Left colon (tissue), 2 donors: ENCODE data around the gene RFTN1. TPM values are rescaled to one million over a fixed set of nuclear protein-coding genes. Genes with fewer than 3 reads are reported as not detected.

Experiments
- ATAC-seq: fragments of 200-7000 bp; cut with Tn5 transposase; one replicate; pipeline ENCODE4 v1.9.1; 2020; ENCODE audit warnings: mild to moderate bottlenecking, moderate library complexity
- DNase-seq, 2 donors: peaks; one replicate each; pipeline ENCODE4 v3.0.0-alpha.2; 2020
- intact Hi-C, 2 donors: fragments of 100-400 bp; cut with DNase I in 1 of 2; cut with micrococcal nuclease in 1 of 2; formaldehyde crosslinking; loops; one replicate each; pipeline versions ENCODE4 v1.11.2 to v1.14.0; 2022; cut with DNase I, micrococcal nuclease
- total RNA-seq, 2 donors: library from RNA; stranded (reverse); fragmentation: NEBNext Ultra II Directional; extraction: Animal tissue kit (Norgen Biotek cat#: 25700); gene quantifications; one replicate each; pipeline ENCODE4 v1.2.1, GENCODE V29; 2021
- donor health status: DM: no; HTN: no; CAD: no.
- donor health status: DM: yes; HTN: yes; CAD: no.

RFTN1 gene
- total RNA-seq, 2 donors from 2014 or later: 5.3 to 10.0 TPM

- intact Hi-C loops: no loop called here
- DNase-seq (no peak), ATAC-seq (peak; percentile 32)
These were observed 203.9 kb downstream of the RFTN1 start for GRCh38 chr3:16309558-16309957.

DNA sequence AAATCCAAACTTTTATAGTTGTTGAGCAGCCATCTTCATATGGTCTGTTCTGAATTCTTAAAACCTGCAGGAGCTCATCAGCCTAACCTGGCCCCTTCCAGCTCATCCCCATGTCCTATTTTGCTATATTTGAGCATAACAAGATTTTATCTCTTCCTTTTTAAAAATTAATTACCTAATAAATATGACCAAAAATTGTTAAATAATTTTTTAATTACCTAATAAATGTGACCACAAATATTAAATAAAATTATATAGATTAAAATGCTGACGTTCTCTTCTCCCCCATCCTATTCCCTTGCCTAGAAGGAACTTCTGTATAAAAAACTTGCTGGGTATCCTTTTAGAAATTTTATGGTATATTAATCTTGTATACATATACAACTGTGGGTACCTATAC lies 204.8 kb downstream of the RFTN1 start:
- DNase-seq (no peak), ATAC-seq (no peak)
- intact Hi-C loops: no loop called here

GRCh38 chr3:16307832-16308531 lies 205.5 kb downstream of the RFTN1 start:
- ATAC-seq: no peak
- DNase-seq: no peak
- intact Hi-C loops: no loop called here

DNA sequence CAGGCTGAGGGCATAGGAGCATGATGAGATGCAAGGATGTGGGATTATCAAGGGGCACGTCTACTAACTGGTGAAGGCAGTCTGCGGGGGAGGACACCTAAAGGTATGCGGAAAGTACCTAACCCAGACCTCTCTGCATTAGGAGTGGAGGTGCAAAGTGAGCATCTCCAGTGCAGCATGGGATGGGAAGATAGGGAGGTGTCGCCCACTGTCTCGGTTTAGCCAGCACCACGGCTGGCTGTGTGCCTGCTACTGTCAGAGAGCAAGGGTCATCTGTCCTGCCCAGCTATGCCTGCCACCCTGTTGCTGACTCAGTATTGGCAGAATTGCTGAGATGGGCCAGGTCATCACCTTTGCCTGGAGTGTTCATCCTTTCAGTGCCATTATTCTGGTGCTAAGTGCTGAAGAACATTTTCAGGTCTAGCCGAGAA lies 208.4 kb downstream of the RFTN1 start:
- ATAC-seq: peak; percentile 83
- no peak for DNase-seq
- intact Hi-C loops: no loop called here

GRCh38 chr3:16304061-16305010 lies 209.2 kb downstream of the RFTN1 start:
- no peak for ATAC-seq
- intact Hi-C loops: no loop called here
- DNase-seq: no peak

DNA sequence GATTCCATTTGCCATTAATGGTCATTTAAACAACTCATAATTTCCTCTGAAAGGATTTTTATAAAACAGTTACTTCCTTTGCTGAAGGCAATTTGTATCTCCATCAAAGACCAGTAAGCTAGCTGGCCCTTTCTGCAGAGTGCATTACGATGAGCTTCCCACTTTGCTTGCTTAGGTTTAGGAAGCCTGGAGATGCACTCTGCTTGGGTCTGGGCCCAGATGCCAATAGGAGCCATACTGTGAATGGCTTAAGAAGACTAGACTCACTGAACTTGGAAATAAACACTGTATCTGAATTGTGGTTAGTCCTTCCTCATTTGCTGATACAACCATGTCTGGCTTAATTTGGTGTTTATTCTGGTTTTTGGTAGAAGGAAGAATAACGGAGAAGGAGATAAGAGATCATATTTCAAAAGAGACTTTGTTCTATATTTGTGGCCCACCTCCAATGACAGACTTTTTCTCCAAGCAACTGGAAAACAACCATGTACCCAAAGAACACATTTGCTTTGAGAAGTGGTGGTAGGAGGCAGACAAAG lies 210.4 kb downstream of the RFTN1 start:
- DNase-seq: no peak
- ATAC-seq: no peak
- intact Hi-C loops: no loop called here

GRCh38 chr3:16302082-16302631 lies 211.3 kb downstream of the RFTN1 start:
- intact Hi-C loops: no loop called here

DNA sequence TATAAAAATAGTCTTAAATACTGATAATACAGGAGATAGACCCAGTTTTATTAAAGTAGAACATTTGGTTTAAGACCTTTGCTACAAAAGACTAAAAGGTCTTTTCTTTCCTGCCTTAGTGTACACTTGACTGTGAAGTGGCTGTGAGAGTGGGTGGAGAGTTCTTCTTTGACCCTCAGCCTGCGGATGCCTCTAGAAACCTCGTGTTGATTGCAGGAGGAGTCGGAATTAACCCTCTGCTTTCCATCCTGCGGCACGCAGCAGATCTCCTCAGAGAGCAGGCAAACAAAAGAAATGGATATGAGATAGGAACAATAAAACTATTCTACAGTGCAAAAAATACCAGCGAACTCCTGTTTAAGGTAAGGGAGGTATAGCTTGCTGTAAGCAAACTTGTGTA lies 212.0 kb downstream of the RFTN1 start:
- intact Hi-C loops: no loop called here
- ATAC-seq: no peak
- DNase-seq: no peak

More at GRCh38 chr3:16302082-16302631, 211.3 kb downstream of the RFTN1 start:
- ATAC-seq (no peak), DNase-seq (no peak)

DNA sequence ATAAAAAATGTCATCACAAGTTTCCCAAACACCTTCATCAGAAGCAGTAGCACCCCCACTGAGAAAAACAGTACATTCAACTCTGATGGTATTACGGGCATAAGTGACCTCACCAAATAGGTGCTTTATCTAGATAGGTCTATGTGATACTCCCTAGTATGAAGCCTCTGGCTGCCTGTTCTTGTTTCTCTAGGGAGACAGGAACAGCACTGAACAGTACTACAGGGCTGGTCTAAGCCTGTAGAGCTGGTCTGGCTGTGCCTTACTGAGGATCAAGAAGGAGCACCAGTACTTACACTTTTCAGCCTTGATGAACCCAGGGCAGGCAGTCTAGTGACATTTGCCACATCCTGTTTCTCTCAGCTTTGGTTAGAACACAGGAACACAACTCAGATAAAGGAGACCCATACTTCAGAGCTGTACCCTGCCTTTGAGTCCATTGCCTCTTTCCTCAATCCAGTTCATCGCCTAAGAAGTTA lies 212.6 kb downstream of the RFTN1 start:
- DNase-seq: no peak
- ATAC-seq: peak; percentile 32
- intact Hi-C loops: no loop called here

DNA sequence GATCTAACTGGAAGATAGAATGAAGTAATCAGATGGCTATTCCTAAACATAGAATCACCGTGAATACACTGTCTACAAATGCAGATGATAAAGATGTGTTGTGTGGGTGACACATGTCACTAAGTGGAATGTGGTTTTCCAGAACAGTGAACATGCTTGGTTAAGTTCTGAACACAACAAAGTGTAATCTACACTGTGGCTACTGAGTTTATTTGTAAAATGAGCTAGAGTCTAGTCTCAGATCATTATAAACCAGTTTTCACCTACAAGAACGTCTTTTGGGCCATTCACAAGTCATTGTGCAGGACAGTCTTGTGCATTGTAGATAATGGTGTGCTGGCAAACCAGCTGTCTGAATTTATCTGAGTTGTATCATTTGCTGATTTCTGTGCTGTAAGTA lies 213.2 kb downstream of the RFTN1 start:
- intact Hi-C loops: no loop called here
- DNase-seq (no peak), ATAC-seq (no peak)

- ATAC-seq: no peak
- no peak for DNase-seq
- intact Hi-C loops: no loop called here
These were observed 213.8 kb downstream of the RFTN1 start for GRCh38 chr3:16299746-16300145.

DNA sequence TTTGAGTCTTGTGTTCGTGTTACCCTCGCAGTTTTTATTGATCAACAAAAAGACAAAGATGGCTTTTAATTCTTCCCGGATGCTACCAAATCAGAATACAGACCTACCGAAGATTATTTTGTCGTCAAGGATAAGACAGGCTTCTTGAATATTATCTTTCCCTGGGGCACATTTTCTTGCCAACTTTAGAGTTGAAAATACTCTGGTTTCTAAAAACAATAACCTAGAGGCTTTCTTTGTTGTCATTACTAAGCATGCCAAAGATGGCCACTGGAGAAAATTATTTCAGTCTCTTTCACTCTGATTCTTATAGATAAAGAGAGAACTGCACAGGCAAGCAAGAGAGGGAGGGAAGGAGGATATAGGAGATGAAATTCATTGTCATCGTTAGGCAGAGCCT lies 214.6 kb downstream of the RFTN1 start:
- intact Hi-C loops: no loop called here
- no peak for ATAC-seq
- no peak for DNase-seq

GRCh38 chr3:16297997-16298885 lies 215.3 kb downstream of the RFTN1 start:
- no peak for DNase-seq
- no peak for ATAC-seq
- intact Hi-C loops: no loop called here

GRCh38 chr3:16295298-16295890 lies 218.1 kb downstream of the RFTN1 start:
- intact Hi-C loops: no loop called here
- DNase-seq (no peak), ATAC-seq (no peak)

DNA sequence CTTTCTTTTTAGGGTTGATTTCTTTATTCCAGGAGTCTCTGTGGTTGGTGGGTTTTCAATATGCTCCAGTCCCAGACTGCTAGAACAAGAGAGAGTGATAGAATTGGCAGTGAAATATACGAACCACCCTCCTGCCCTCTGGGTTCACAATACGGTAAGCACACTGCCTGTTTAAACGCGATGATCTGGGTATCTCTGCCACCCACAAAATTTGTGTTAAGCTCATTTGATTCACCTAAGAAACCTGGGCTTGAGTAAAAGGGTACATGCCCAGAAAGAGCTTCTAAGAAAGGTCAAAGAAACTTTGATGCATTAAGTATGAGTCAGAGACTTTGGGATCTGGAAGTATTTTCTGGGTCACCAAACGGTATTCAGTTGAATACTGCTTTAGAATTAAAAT lies 218.7 kb downstream of the RFTN1 start:
- intact Hi-C loops: loop anchor here in 1 of 2 donors (5.0 kb wide), 1 partner anchor 257 kb away; no protein-coding TSS in a partner anchor
- ATAC-seq (no peak), DNase-seq (no peak)

- ATAC-seq (no peak), DNase-seq (no peak)
- intact Hi-C loops: loop anchor here in 1 of 2 donors (5.0 kb wide), 1 partner anchor 261 kb away; no protein-coding TSS in a partner anchor
These were observed 222.7 kb downstream of the RFTN1 start for GRCh38 chr3:16290827-16291196.

DNA sequence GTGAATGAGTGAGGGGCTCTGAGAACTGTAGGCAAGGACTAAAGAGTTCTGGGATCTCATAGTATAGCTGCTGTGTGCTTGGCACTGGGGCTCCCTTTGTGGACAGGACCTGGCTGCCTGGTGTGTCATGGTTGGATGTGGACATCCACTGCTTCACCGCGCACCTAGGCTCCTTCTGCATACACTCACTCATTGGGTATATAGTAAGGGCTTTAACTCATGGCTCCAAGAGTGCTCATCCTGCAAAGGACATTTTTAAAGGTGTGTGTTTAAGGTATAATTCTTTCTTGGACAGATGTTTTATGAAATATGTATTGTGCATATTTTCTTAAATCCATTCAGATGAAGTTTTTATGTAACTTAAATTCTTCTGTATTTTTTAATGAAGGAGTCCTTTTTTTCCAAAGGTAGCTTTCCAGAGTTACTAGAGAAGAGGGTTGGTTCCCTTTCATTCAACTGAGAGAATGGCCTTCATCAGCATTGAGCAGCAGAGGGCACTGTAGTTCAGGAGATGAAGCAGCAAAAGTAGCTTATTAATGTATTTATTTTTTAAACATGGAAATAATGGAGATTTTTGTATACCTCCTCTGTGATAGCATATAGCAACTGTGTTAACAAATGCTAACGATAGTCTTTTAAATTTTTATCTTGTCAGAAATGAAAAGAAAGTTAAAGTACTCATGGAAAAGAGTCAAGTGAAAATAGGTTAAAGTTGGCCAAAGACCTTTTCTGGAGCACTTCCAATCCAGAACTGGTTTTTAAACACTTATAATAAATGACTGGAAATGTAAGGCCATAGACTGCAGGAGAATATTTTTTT lies 223.3 kb downstream of the RFTN1 start:
- DNase-seq: peak in 1 of 2 donors; percentile 53
- ATAC-seq: peak; percentile 56
- intact Hi-C loops: loop anchor here in 1 of 2 donors (5.0 kb wide), 1 partner anchor 262 kb away; no protein-coding TSS in a partner anchor
